NCI-H2227 (cell line): Measurements from ENCODE around the gene GOLGB1.
"Not testable (repeated sequence)": the region's sequence is repeated elsewhere in the genome, so short reads cannot be mapped to it uniquely, and the experiment has no call there.

ENCODE experiments used
- DNase-seq: peaks from one replicate; lab custom pipeline; 2025; ENCODE audit not compliant: unreplicated experiment; lab: John Stamatoyannopoulos, UW

GOLGB1 gene

GRCh38 chr3:121749276-121750086 lies at the start of gene GOLGB1:
Gene GOLGB1 (minus strand): TSS chr3:121749741. CDS start chr3:121730971, 18,770 bp downstream.
- DNase-seq = peak; percentile 94

GRCh38 chr3:121796970-121797369 lies 47.4 kb upstream of the GOLGB1 start:
- DNase-seq = no peak

- DNase-seq = no peak
These were observed 44.9 kb upstream of the GOLGB1 start for GRCh38 chr3:121794264-121794983.

GRCh38 chr3:121793078-121793477 lies 43.5 kb upstream of the GOLGB1 start:
- no peak for DNase-seq

GRCh38 chr3:121786485-121786884 lies 36.9 kb upstream of the GOLGB1 start:
- no peak for DNase-seq

GRCh38 chr3:121782784-121783183 lies 33.2 kb upstream of the GOLGB1 start:
- DNase-seq = not testable (repeated sequence)

GRCh38 chr3:121781611-121782010 lies 32.1 kb upstream of the GOLGB1 start:
- no peak for DNase-seq

GRCh38 chr3:121775095-121775494 lies 25.6 kb upstream of the GOLGB1 start:
- not testable (repeated sequence) for DNase-seq

GRCh38 chr3:121769246-121769645 lies 19.7 kb upstream of the GOLGB1 start:
- DNase-seq = no peak

- no peak for DNase-seq
These were observed 18.9 kb upstream of the GOLGB1 start for GRCh38 chr3:121768452-121768851.

GRCh38 chr3:121759541-121760202 lies 10.1 kb upstream of the GOLGB1 start:
- no peak for DNase-seq

GRCh38 chr3:121758727-121759450 lies 9.3 kb upstream of the GOLGB1 start:
- DNase-seq = no peak

- DNase-seq = no peak
These were observed 8.4 kb upstream of the GOLGB1 start for GRCh38 chr3:121757812-121758545.

- DNase-seq = no peak
These were observed 7.7 kb upstream of the GOLGB1 start for GRCh38 chr3:121757087-121757811.

GRCh38 chr3:121752772-121753171 lies 3.2 kb upstream of the GOLGB1 start:
- DNase-seq = no peak

GRCh38 chr3:121752261-121752660 lies 2.7 kb upstream of the GOLGB1 start:
- no peak for DNase-seq

GRCh38 chr3:121750087-121750415 lies 510 bp upstream of the GOLGB1 start:
- DNase-seq = no peak

GRCh38 chr3:121748680-121749275 lies 763 bp downstream of the GOLGB1 start:
- no peak for DNase-seq

GRCh38 chr3:121747976-121748375 lies 1.6 kb downstream of the GOLGB1 start:
- DNase-seq = no peak
